Right atrium auricular region (tissue), 2 donors: Measurements from ENCODE around the gene HES4. TPM values are rescaled to one million over a fixed set of nuclear protein-coding genes. Genes with fewer than 3 reads are reported as not detected.
A peak's percentile ranks its signal among the peaks of the same experiment; 100 is the strongest.

Experiments
- DNase-seq: peaks from one replicate; pipeline ENCODE4 v3.0.0-alpha.2; 2019; ENCODE audit warnings: low spot score
- H3K27ac ChIP-seq, 2 donors: fragments of 200-600 bp; sonication (generic); 1 replicate in 1 of 2; 2 replicates in 1 of 2; pipeline ENCODE4 v1.5.1; 2016 to 2019
- H3K27me3 ChIP-seq, 2 donors: fragments of 200-600 bp; sonication (generic); one replicate each; pipeline versions ENCODE4 v1.5.1 to v1.6.0; 2017 to 2019
- H3K36me3 ChIP-seq: fragments of 200-600 bp; sonication (generic); one replicate; pipeline ENCODE4 v1.5.1; 2016
- H3K4me1 ChIP-seq, 2 donors: fragments of 200-600 bp; sonication (generic); one replicate each; pipeline versions ENCODE4 v1.5.1 to v1.6.0; 2017 to 2019
- H3K4me3 ChIP-seq, 2 donors: fragments of 200-600 bp; sonication (generic); 1 replicate in 1 of 2; 2 replicates in 1 of 2; pipeline ENCODE4 v1.5.1; 2017 to 2019; ENCODE audit warnings: mild to moderate bottlenecking in 1 of 2, moderate library complexity in 1 of 2
- H3K9me3 ChIP-seq, 2 donors: fragments of 200-600 bp; sonication (generic); one replicate each; pipeline ENCODE4 v1.5.1; 2019
- total RNA-seq, 2 donors: library from RNA; depleted of rRNA; stranded (reverse); fragments of >200 nt; gene quantifications; one replicate each; pipeline ENCODE4 v1.1.0, GENCODE V29; 2016
- TF ChIP-seq, protein P1 (sequence below), 2 donors: fragments of 200-600 bp; sonication (generic); IDR thresholded peaks; one replicate each; pipeline ENCODE4 v1.5.1; 2019; ENCODE audit warnings: antibody characterized with exemption in 2 of 2

Gene HES4
- total RNA-seq, 2 donors from 2014 or later = 31.8 to 68.4 TPM

DNA sequence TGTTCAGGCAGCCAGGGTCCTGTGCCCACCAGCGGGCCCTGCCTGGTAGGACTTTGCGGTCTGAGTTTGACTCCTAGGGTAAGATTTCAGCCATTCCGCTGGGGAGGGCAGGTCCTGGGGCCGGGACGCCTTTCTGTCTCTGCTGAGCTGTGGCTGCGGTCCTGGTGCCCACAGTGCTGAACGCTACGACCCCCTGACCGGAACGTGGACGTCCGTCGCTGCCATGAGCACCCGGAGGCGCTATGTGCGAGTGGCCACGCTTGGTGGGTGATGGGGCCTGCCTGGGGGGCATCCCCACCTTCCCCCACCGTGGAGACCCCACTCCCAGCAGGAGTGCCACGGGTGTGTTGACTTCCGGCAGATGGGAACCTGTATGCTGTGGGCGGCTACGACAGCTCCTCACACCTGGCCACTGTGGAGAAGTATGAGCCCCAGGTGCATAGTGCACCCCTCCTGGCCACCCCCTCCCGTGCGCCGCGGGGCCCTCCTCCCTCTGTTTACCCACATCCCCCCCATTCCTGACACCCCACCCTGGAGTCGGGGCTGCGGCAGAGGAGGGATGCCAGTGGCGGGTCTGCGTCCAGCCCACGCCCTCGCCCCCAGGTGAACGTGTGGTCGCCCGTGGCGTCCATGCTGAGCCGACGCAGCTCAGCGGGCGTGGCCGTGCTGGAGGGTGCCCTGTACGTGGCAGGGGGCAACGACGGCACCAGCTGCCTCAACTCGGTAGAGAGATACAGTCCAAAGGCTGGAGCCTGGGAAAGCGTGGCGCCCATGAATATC, 36.0 kb downstream of the HES4 start:
- Histone ChIP-seq H3K4me3 (no peak overlapping the region), H3K27ac (no peak overlapping the region), H3K27me3 (no peaks in the 10 kb centered on the region), H3K4me1 (peaks cover 0 to 35% of the 10 kb centered on the region in 2 donors), H3K9me3 (no peaks in the 10 kb centered on the region), H3K36me3 (no peaks in the 10 kb centered on the region)
- DNase-seq = no peak
- TF ChIP-seq, protein P1, sequence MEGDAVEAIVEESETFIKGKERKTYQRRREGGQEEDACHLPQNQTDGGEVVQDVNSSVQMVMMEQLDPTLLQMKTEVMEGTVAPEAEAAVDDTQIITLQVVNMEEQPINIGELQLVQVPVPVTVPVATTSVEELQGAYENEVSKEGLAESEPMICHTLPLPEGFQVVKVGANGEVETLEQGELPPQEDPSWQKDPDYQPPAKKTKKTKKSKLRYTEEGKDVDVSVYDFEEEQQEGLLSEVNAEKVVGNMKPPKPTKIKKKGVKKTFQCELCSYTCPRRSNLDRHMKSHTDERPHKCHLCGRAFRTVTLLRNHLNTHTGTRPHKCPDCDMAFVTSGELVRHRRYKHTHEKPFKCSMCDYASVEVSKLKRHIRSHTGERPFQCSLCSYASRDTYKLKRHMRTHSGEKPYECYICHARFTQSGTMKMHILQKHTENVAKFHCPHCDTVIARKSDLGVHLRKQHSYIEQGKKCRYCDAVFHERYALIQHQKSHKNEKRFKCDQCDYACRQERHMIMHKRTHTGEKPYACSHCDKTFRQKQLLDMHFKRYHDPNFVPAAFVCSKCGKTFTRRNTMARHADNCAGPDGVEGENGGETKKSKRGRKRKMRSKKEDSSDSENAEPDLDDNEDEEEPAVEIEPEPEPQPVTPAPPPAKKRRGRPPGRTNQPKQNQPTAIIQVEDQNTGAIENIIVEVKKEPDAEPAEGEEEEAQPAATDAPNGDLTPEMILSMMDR (IDR thresholded peaks at IDR 0.05) = no peak

DNA sequence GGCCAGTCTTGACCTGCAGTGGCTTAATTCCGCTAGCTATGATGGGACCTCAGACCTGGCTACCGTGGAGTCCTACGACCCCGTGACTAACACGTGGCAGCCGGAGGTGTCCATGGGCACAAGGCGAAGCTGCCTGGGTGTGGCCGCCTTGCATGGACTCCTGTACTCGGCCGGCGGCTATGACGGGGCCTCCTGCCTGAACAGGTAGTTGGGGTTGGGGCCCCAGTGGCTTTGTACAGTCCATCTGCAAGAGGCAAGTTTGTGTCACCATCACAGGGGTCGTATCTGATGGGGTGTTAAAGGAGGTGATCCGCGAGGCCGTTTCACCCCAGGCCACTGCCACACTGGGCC, 36.6 kb downstream of the HES4 start:
- DNase-seq = no peak
- peaks cover 0 to 40% of the 10 kb centered on the region in 2 donors for H3K4me1 ChIP-seq

DNA sequence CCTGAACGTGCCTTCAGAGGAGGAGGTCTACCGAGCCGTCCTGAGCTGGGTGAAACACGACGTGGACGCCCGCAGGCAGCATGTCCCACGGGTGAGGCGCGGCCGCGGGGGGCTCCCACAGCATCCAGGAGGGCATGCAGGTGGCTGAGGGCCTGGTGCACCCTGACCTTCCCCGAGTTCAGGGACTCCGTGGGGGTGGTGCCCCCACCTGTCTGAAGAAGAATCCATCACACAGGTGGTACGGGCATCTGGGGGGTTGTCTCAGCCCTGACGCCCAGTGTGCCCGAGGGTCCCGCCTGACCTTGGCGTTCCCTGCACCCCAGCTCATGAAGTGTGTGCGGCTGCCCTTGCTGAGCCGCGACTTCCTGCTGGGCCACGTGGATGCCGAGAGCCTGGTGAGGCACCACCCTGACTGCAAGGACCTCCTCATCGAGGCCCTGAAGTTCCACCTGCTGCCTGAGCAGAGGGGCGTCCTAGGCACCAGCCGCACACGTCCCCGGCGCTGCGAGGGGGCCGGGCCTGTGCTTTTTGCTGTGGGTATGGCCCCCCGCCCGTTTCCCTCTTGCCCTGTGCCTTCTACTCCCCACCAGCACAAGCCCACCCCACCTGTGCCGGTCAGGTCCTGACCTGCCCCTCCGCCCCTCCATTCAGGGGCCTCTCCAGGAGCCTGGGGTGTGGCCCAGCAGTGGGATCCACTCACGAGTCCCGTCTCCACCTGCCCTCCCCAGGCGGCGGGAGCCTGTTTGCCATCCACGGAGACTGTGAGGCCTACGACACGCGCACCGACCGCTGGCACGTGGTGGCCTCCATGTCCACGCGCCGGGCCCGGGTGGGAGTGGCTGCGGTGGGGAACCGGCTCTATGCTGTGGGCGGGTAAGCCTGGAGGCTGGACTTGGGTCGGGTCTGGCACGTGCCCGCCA, 37.3 kb downstream of the HES4 start:
- Histone ChIP-seq H3K4me1 (peaks cover 0 to 46% of the 10 kb centered on the region in 2 donors), H3K4me3 (no peak overlapping the region), H3K27me3 (no peaks in the 10 kb centered on the region), H3K9me3 (no peaks in the 10 kb centered on the region), H3K27ac (no peak overlapping the region), H3K36me3 (no peaks in the 10 kb centered on the region)
- DNase-seq = no peak
- TF ChIP-seq, protein P1 (IDR thresholded peaks at IDR 0.05) = no peak

More for the DNA sequence above, 36.6 kb downstream of the HES4 start:
- no peaks in the 10 kb centered on the region for H3K9me3 ChIP-seq
- H3K36me3 ChIP-seq = no peaks in the 10 kb centered on the region
- H3K27me3 ChIP-seq = no peaks in the 10 kb centered on the region
- no peak overlapping the region for H3K27ac ChIP-seq
- TF ChIP-seq, protein P1 (IDR thresholded peaks at IDR 0.05) = no peak
- H3K4me3 ChIP-seq = no peak overlapping the region

DNA sequence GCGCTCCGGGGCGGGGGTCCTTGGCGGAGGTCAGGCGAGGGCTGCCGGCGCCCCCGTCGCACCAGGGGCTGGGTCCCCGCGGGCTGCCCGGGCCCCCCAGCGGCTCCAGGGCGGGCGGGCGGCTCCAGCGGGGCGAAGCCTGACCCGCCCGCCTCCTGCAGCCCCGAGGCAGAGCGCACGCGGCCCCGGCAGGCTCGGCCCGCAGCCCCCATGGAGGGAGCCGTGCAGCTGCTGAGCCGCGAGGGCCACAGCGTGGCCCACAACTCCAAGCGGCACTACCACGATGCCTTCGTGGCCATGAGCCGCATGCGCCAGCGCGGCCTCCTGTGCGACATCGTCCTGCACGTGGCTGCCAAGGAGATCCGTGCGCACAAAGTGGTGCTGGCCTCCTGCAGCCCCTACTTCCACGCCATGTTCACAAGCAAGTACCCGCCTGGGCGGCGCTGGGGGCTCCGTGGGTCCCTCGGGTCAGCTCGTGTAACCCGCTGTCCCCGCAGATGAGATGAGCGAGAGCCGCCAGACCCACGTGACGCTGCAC, 38.7 kb downstream of the HES4 start:
- H3K27me3 ChIP-seq = no peaks in the 10 kb centered on the region
- no peak for DNase-seq
- TF ChIP-seq, protein P1 (IDR thresholded peaks at IDR 0.05) = no peak
- H3K36me3 ChIP-seq = peaks cover 7% of the 10 kb centered on the region
- H3K4me1 ChIP-seq = peaks cover 0 to 39% of the 10 kb centered on the region in 2 donors
- no peak overlapping the region for H3K27ac ChIP-seq
- H3K4me3 ChIP-seq = peak overlapping the region; percentile 88 to 100
- no peaks in the 10 kb centered on the region for H3K9me3 ChIP-seq

DNA sequence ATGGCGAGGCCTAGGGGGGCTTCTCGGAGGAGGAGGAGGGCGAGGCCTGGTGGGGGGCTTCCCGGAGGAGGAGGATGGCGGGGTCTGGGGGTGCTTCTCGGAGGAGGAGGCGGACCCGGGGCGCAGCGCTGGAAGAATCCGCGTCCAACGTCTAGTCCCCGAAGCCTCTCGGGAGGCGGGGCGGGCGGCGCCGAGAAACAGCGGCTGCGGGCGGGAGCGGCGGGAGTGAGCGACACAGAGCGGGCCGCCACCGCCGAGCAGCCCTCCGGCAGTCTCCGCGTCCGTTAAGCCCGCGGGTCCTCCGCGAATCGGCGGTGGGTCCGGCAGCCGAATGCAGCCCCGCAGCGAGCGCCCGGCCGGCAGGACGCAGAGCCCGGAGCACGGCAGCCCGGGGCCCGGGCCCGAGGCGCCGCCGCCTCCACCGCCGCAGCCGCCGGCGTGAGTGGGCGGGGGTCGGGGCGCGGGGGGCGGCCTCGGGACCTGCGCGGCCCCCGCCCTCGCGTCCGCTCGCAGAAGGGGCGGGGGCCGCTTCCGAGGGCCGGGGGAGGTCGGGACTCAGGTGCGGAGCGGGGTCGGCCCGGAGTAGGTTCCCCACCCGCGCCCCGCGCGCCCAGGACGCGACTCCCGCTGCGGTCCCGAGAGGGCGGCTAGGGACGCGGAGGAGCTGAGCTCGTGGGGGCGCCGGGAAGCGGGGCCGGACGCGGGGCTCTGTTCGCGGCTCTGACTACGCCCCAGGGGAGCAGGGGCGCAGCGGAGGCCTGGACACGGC, 39.4 kb downstream of the HES4 start, which contains the start of gene KLHL17:
KLHL17 (plus strand) TSS at position 222 of the 769 bp plus-strand sequence; CDS start at position 332, 110 bp downstream.
- H3K27me3 ChIP-seq = no peaks in the 10 kb centered on the region
- peak; percentile 70 for DNase-seq
- H3K9me3 ChIP-seq = no peaks in the 10 kb centered on the region
- peaks cover 12% of the 10 kb centered on the region for H3K36me3 ChIP-seq
- H3K27ac ChIP-seq = peak within 1 kb of the TSS; percentile 16 to 31
- TF ChIP-seq, protein P1 (IDR thresholded peaks at IDR 0.05) = no peak
- peaks cover 0 to 33% of the 10 kb centered on the region in 2 donors for H3K4me1 ChIP-seq
- peak within 1 kb of the TSS; percentile 88 to 100 for H3K4me3 ChIP-seq
